Breast epithelium (tissue), 3 donors: ENCODE data around the gene NRXN3.

Source experiments
- POLR2A ChIP-seq: fragments of 450-650 bp; IDR thresholded peaks from one replicate; pipeline ENCODE4 v1.6.1; 2016; ENCODE audit warnings: antibody characterized with exemption, mild to moderate bottlenecking, moderate library complexity
- POLR2AphosphoS5 ChIP-seq, 3 donors: sonication (generic); formaldehyde crosslinking; IDR thresholded peaks; one replicate each; pipeline ENCODE4 v1.6.1; 2017; ENCODE audit warnings: antibody characterized with exemption in 3 of 3
- TF ChIP-seq, protein P1 (sequence below), 3 donors: fragments of 450-650 bp; IDR thresholded peaks; one replicate each; pipeline ENCODE4 v1.5.1; 2016 to 2017; ENCODE audit warnings: antibody characterized with exemption in 3 of 3, mild to moderate bottlenecking in 3 of 3, moderate library complexity in 3 of 3

DNA sequence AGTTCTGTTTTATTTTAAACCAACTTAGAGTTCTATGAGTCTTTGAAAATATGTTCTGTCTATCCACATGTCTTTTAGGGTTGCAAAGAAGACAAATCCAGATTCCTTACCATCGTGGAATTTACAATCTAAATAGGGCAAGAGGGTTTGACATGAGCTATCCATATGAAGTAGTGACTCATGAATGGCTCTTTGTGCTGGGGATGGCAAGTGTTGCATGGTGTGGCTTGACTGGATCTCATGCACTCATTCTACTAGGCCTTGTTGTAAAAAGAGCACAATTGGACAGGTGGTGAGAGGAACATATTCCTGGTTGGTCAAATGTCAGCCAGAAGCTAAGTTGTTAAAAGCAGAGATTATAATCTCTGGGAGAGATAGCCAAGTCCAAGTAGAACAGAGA is 1532.0 kb downstream of the NRXN3 start:
- TF ChIP-seq POLR2A (no peak), POLR2AphosphoS5 (IDR thresholded peaks at IDR 0.05) (no peak)
- TF ChIP-seq, protein P1, sequence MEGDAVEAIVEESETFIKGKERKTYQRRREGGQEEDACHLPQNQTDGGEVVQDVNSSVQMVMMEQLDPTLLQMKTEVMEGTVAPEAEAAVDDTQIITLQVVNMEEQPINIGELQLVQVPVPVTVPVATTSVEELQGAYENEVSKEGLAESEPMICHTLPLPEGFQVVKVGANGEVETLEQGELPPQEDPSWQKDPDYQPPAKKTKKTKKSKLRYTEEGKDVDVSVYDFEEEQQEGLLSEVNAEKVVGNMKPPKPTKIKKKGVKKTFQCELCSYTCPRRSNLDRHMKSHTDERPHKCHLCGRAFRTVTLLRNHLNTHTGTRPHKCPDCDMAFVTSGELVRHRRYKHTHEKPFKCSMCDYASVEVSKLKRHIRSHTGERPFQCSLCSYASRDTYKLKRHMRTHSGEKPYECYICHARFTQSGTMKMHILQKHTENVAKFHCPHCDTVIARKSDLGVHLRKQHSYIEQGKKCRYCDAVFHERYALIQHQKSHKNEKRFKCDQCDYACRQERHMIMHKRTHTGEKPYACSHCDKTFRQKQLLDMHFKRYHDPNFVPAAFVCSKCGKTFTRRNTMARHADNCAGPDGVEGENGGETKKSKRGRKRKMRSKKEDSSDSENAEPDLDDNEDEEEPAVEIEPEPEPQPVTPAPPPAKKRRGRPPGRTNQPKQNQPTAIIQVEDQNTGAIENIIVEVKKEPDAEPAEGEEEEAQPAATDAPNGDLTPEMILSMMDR (IDR thresholded peaks at IDR 0.05): no peak
